Skeletal muscle tissue (tissue), 4 donors: ENCODE data around the gene TRIM6. TPM values are rescaled to one million over a fixed set of nuclear protein-coding genes. Genes with fewer than 3 reads are reported as not detected.
A peak's percentile ranks its signal among the peaks of the same experiment; 100 is the strongest.

Source experiments
- H3K27ac ChIP-seq: one replicate; pipeline ENCODE4 v1.7.0; 2013; ENCODE audit warnings: mild to moderate bottlenecking, low read depth, low read length, inconsistent platforms
- H3K27me3 ChIP-seq, 3 donors: one replicate each; pipeline ENCODE4 v1.7.0; 2013; ENCODE audit warnings: low read length in 3 of 3; ENCODE audit not compliant: control insufficient read depth in 3 of 3, insufficient read depth in 3 of 3
- H3K36me3 ChIP-seq, 3 donors: one replicate each; pipeline ENCODE4 v1.7.0; 2013; ENCODE audit warnings: low read length in 3 of 3; ENCODE audit not compliant: control insufficient read depth in 3 of 3, insufficient read depth in 3 of 3
- H3K4me1 ChIP-seq, 3 donors: one replicate each; pipeline ENCODE4 v1.7.0; 2013; ENCODE audit warnings: low read length in 3 of 3, mild to moderate bottlenecking in 3 of 3; ENCODE audit not compliant: control insufficient read depth in 3 of 3, insufficient read depth in 3 of 3
- H3K4me3 ChIP-seq, 3 donors: one replicate each; pipeline ENCODE4 v1.7.0; 2013; ENCODE audit warnings: low read length in 3 of 3
- H3K9ac ChIP-seq, 3 donors: one replicate each; pipeline ENCODE4 v1.7.0; 2013; ENCODE audit warnings: low read length in 3 of 3, mild to moderate bottlenecking in 3 of 3, moderate library complexity in 2 of 3, low read depth in 1 of 3
- H3K9me3 ChIP-seq, 3 donors: one replicate each; pipeline ENCODE4 v1.7.0; 2013; ENCODE audit warnings: low read length in 3 of 3; ENCODE audit not compliant: control insufficient read depth in 3 of 3
- total RNA-seq: library from RNA; depleted of rRNA; stranded (reverse); fragments of >200 nt; gene quantifications from one replicate; pipeline ENCODE4 v1.2.3, GENCODE V29; 2014
- donor health status: Osteomylitis.

The TRIM6 gene
- 1.6 TPM for total RNA-seq

GRCh38 chr11:5596607-5597201 is at the start of gene TRIM6:
Gene TRIM6 (plus strand): TSS chr11:5596637. CDS start chr11:5596898, 261 bp downstream.
- Histone ChIP-seq H3K9me3 (no peaks in the 10 kb centered on the region), H3K4me1 (peaks cover 0 to 5% (median 3%) of the 10 kb centered on the region in 3 donors), H3K27me3 (no peaks in the 10 kb centered on the region), H3K9ac (peak within 1 kb of the TSS; percentile 41 to 74 (median 73)), H3K27ac (no peak within 1 kb of the TSS), H3K36me3 (no peaks in the 10 kb centered on the region), H3K4me3 (peak within 1 kb of the TSS; percentile 56 to 83 (median 72))

DNA sequence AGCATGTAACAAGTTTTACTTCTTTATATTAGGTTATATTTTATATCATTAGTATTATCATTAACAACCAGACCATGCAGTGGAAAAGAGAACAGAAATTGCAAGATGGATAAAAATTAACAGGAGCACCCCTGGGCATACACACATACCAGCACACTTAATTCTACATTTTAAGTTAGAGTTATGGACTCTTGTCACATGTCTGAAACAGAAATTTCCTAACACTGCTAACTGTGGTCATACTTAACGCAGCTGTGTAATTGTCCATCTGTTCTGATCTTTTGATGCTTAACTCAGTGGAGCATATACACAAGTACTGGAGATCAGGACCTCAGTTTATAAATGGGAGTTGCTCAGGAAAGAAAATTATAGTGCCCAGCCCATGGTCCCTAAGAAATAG is 48.5 kb upstream of the TRIM6 start:
- Histone ChIP-seq H3K27ac (no peak overlapping the region), H3K27me3 (no peaks in the 10 kb centered on the region), H3K4me1 (no peaks in the 10 kb centered on the region), H3K4me3 (no peak overlapping the region), H3K9ac (no peak overlapping the region), H3K36me3 (no peaks in the 10 kb centered on the region), H3K9me3 (no peaks in the 10 kb centered on the region)

- no peak within 1 kb of the TSS for H3K27ac ChIP-seq
- no peaks in the 10 kb centered on the region for H3K9me3 ChIP-seq
- H3K4me3 ChIP-seq: no peak within 1 kb of the TSS
- H3K9ac ChIP-seq: no peak within 1 kb of the TSS
- H3K36me3 ChIP-seq: no peaks in the 10 kb centered on the region
- no peaks in the 10 kb centered on the region for H3K4me1 ChIP-seq
- no peaks in the 10 kb centered on the region for H3K27me3 ChIP-seq
Measured at GRCh38 chr11:5548440-5548839, 48.0 kb upstream of the TRIM6 start, which contains the start of gene OR52H1. Gene OR52H1 (minus strand): TSS chr11:5548540. CDS start chr11:5545505, 3,035 bp downstream.

- H3K4me3 ChIP-seq: no peak overlapping the region
- no peaks in the 10 kb centered on the region for H3K36me3 ChIP-seq
- H3K9ac ChIP-seq: no peak overlapping the region
- H3K4me1 ChIP-seq: no peaks in the 10 kb centered on the region
- H3K9me3 ChIP-seq: no peaks in the 10 kb centered on the region
- H3K27me3 ChIP-seq: no peaks in the 10 kb centered on the region
- H3K27ac ChIP-seq: no peak overlapping the region
Measured at GRCh38 chr11:5550440-5551095, 45.9 kb upstream of the TRIM6 start.

DNA sequence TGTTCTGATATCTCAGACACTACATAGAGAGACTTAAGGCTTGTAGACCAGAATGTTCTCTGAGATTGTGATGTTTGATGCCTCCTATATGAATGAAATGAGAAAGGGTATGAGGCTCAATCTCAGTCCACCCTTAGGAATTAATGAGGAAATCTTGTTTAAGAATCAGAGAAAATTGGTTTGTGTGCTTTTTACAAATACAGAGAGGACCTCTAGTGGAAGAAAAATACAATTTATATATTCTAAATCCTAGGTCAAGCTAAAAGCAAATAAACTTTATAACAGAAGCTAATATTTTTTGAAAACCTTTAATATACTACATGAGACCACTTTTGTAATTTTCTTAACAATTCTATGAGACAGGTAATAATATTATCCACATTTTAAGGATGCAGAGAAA is 43.1 kb upstream of the TRIM6 start:
- Histone ChIP-seq H3K9me3 (no peaks in the 10 kb centered on the region), H3K36me3 (no peaks in the 10 kb centered on the region), H3K4me1 (no peaks in the 10 kb centered on the region), H3K27ac (no peak overlapping the region), H3K9ac (no peak overlapping the region), H3K27me3 (no peaks in the 10 kb centered on the region), H3K4me3 (no peak overlapping the region)

- Histone ChIP-seq H3K27ac (no peak overlapping the region), H3K4me3 (no peak overlapping the region), H3K9me3 (no peaks in the 10 kb centered on the region), H3K36me3 (no peaks in the 10 kb centered on the region), H3K27me3 (no peaks in the 10 kb centered on the region), H3K9ac (no peak overlapping the region), H3K4me1 (no peaks in the 10 kb centered on the region)
Measured at GRCh38 chr11:5556596-5557188, 39.7 kb upstream of the TRIM6 start.

DNA sequence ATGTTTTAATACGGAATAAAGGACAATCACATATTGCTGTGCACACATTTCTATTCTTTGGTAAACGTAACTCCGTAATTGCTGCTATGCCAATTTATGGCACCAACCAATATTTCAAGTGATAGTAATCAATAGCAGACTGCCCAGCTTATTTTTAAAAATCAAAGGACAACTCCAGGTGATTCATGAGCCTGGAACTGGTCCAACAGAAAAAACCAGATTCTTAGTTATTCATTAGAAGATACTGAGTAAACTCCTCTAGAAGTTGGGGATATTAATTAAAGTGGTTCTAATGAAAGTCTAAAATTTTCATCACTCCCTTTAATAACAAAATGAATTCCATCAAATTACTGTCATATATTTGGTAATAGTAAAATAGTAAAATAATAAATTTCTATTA is 38.7 kb upstream of the TRIM6 start:
- H3K4me1 ChIP-seq: no peaks in the 10 kb centered on the region
- no peak overlapping the region for H3K4me3 ChIP-seq
- H3K27ac ChIP-seq: no peak overlapping the region
- no peak overlapping the region for H3K9ac ChIP-seq
- H3K36me3 ChIP-seq: no peaks in the 10 kb centered on the region
- H3K9me3 ChIP-seq: no peaks in the 10 kb centered on the region
- H3K27me3 ChIP-seq: no peaks in the 10 kb centered on the region

- H3K9me3 ChIP-seq: no peaks in the 10 kb centered on the region
- no peak overlapping the region for H3K9ac ChIP-seq
- no peaks in the 10 kb centered on the region for H3K36me3 ChIP-seq
- no peaks in the 10 kb centered on the region for H3K4me1 ChIP-seq
- no peaks in the 10 kb centered on the region for H3K27me3 ChIP-seq
- no peak overlapping the region for H3K27ac ChIP-seq
- no peak overlapping the region for H3K4me3 ChIP-seq
Measured at GRCh38 chr11:5564259-5565019, 32.0 kb upstream of the TRIM6 start.

DNA sequence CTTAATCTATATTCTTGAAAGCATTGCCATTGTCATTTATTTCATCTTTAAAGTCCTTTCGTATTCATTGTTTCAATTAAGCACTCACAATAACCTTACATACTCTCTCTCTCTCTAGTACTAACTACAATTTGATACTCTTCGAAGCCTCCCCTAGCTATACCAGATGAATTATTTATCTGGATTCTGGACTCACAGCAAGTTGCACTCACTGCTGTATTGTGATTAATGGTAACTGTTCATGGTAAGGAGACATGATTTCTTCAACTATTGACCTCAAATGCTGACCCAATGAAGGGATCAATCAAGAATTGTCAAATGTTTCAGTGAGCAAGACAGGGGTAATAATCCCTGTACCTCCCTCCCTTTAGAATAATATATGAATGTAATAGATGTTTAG is 21.8 kb upstream of the TRIM6 start:
- no peak overlapping the region for H3K9ac ChIP-seq
- no peaks in the 10 kb centered on the region for H3K36me3 ChIP-seq
- H3K4me1 ChIP-seq: no peaks in the 10 kb centered on the region
- no peak overlapping the region for H3K4me3 ChIP-seq
- no peak overlapping the region for H3K27ac ChIP-seq
- H3K9me3 ChIP-seq: no peaks in the 10 kb centered on the region
- no peaks in the 10 kb centered on the region for H3K27me3 ChIP-seq

DNA sequence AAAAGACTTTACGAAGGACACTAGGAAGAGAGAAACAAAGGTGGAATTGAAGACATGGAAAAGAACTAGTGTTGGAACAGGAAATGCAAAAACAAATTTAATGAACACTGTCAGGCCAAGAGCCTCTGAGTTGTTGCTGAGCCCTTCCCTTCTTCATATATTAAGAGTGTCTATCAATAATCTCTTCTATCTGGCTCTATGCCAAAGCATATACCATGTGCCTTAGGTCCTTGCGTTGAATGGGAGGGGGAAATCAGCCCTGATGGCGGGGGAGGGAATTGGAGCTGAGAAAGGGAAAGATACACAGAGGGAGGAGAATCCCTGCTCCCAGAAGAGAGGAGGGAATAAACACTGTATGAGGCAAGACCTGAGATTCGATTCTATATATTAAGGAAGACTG is 21.3 kb upstream of the TRIM6 start:
- Histone ChIP-seq H3K36me3 (no peaks in the 10 kb centered on the region), H3K4me3 (no peak overlapping the region), H3K9me3 (no peaks in the 10 kb centered on the region), H3K27ac (no peak overlapping the region), H3K9ac (no peak overlapping the region), H3K27me3 (no peaks in the 10 kb centered on the region), H3K4me1 (no peaks in the 10 kb centered on the region)
